ENCODE results near the gene KRT78.

KRT78 gene

GRCh38 chr12:52874573-52875435 lies 26.0 kb upstream of the KRT78 start:
- no peak overlapping the region; the same call in 1 of the 2 replicates for H3K27ac ChIP-seq
- TF ChIP-seq CTCF (conservative IDR thresholded peaks at IDR 0.05), result no peak

- no peak overlapping the region; the same call in 1 of the 2 replicates for H3K27ac ChIP-seq
- TF ChIP-seq CTCF (conservative IDR thresholded peaks at IDR 0.05), result no peak
These were observed 25.2 kb upstream of the KRT78 start for GRCh38 chr12:52873832-52874572.

- H3K27ac ChIP-seq, result no peak overlapping the region
- TF ChIP-seq CTCF (conservative IDR thresholded peaks at IDR 0.05), result no peak
These were observed 24.7 kb upstream of the KRT78 start for GRCh38 chr12:52873513-52873831.

- H3K27ac ChIP-seq, result no peak overlapping the region
- no peak for TF ChIP-seq CTCF (conservative IDR thresholded peaks at IDR 0.05)
These were observed 24.0 kb upstream of the KRT78 start for GRCh38 chr12:52872644-52873389.

GRCh38 chr12:52871291-52872039 lies 22.7 kb upstream of the KRT78 start:
- no peak for TF ChIP-seq CTCF (conservative IDR thresholded peaks at IDR 0.05)

GRCh38 chr12:52870361-52871290 lies 21.8 kb upstream of the KRT78 start:
- TF ChIP-seq CTCF (conservative IDR thresholded peaks at IDR 0.05), result peak; percentile 90
- no peak overlapping the region for H3K27ac ChIP-seq

More at GRCh38 chr12:52871291-52872039, 22.7 kb upstream of the KRT78 start:
- H3K27ac ChIP-seq, result no peak overlapping the region
